MM.1S (cell line): Measurements from ENCODE around the gene ZBED5.

Experiments
- DNase-seq: peaks from one replicate; pipeline ENCODE4 v3.0.0-alpha.2; 2015
- H2AFZ ChIP-seq: fragments of 300-600 bp; sonication (generic); 2 replicates; pipeline ENCODE4 v1.6.0; 2016; ENCODE audit warnings: antibody characterized with exemption, low read length
- H3F3A ChIP-seq: fragments of 300-600 bp; sonication (generic); 2 replicates; pipeline ENCODE4 v1.6.1; 2016; ENCODE audit warnings: mild to moderate bottlenecking, antibody characterized with exemption, low read length, moderate library complexity, mixed read lengths; ENCODE audit not compliant: insufficient read depth
- H3K27ac ChIP-seq: fragments of 300-600 bp; sonication (generic); 2 replicates; pipeline ENCODE4 v1.5.1; 2016; ENCODE audit warnings: mild to moderate bottlenecking, low read length
- H3K27me3 ChIP-seq: fragments of 300-600 bp; sonication (generic); replicated peaks from 2 replicates; pipeline ENCODE4 v1.6.0; 2016; ENCODE audit warnings: low read length; ENCODE audit not compliant: insufficient read depth
- H3K36me3 ChIP-seq: fragments of 300-600 bp; sonication (generic); replicated peaks from 2 replicates; pipeline ENCODE4 v1.6.1; 2016; ENCODE audit warnings: mild to moderate bottlenecking, low read length, mixed read lengths; ENCODE audit not compliant: insufficient read depth
- H3K4me1 ChIP-seq: fragments of 300-600 bp; sonication (generic); 2 replicates; pipeline ENCODE4 v1.6.1; 2016; ENCODE audit warnings: low read length, mixed read lengths
- H3K4me2 ChIP-seq: fragments of 300-600 bp; sonication (generic); 2 replicates; pipeline ENCODE4 v1.6.0; 2016; ENCODE audit warnings: low read depth, low read length
- H3K4me3 ChIP-seq: fragments of 300-600 bp; sonication (generic); 2 replicates; pipeline ENCODE4 v1.5.1; 2016; ENCODE audit warnings: low read length, mixed read lengths
- H3K79me2 ChIP-seq: fragments of 300-600 bp; sonication (generic); 2 replicates; pipeline ENCODE4 v1.6.1; 2016; ENCODE audit warnings: mixed run types, low read length, mixed read lengths
- H3K9ac ChIP-seq: fragments of 300-600 bp; sonication (generic); 2 replicates; pipeline ENCODE4 v1.6.1; 2016; ENCODE audit warnings: low read length, mixed read lengths
- H3K9me2 ChIP-seq: fragments of 300-600 bp; sonication (generic); replicated peaks from 2 replicates; pipeline ENCODE4 v1.6.1; 2016; ENCODE audit warnings: mild to moderate bottlenecking, low read length, mixed read lengths; ENCODE audit not compliant: insufficient read depth
- H3K9me3 ChIP-seq: fragments of 300-600 bp; sonication (generic); replicated peaks from 2 replicates; pipeline ENCODE4 v1.6.1; 2016; ENCODE audit warnings: mild to moderate bottlenecking, low read length, mixed read lengths; ENCODE audit not compliant: insufficient read depth
- H4K20me1 ChIP-seq: fragments of 300-600 bp; sonication (generic); 2 replicates; pipeline ENCODE4 v1.6.1; 2016; ENCODE audit warnings: mild to moderate bottlenecking, low read length, moderate library complexity, mixed read lengths; ENCODE audit not compliant: insufficient read depth
- EZH2 ChIP-seq: fragments of 300-600 bp; sonication (generic); optimal IDR thresholded peaks from 2 replicates; pipeline ENCODE3; 2017; ENCODE audit warnings: low read depth, mild to moderate bottlenecking, antibody characterized with exemption, low read length, mixed read lengths
- EZH2phosphoT487 ChIP-seq: fragments of 300-600 bp; sonication (generic); IDR thresholded peaks from 2 replicates; pipeline ENCODE4 v1.6.1; 2018; ENCODE audit warnings: antibody characterized with exemption, low read length
- TF ChIP-seq, protein P1 (sequence below): fragments of 300-600 bp; sonication (generic); IDR thresholded peaks from 2 replicates; pipeline ENCODE4 v1.5.1; 2016; ENCODE audit warnings: antibody characterized with exemption, low read length, mixed read lengths

ZBED5 gene

DNA sequence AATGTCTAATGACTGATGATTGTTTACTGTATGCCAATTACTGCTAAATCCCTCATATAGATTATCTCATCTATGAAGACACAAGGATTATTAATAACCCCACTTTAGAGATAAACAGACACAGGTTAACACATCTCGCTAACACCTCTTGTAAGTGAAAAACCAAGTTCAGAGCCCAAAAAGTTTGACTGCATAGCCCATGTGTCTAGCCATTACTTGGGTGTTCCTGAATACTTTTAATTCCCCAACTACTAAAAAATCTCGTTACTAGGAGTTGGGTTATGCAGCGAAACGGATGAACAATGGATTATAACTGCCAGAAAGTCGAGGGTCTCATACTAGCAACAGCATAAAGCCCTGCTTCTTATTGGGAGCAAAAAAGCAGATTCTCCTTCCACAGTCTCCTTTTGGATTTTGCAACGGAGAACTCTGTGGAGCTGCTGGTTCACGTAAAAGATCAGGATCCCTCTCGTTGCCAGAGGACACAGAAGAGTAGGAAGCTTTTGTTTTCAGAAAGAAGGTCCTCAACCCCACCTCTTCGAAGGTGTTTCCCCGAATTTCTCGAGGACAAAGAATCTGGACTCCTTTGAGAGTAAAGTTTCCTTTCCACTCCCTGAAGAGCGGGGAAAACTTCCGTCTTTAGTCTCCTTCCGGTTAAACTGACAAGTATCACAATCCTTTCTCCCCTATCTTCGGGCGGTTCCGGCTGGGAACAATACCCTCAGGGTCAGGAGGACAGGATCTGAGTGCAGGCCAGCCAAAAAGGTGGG lies 979 bp downstream of the ZBED5 start:
- Histone ChIP-seq H3F3A (peaks cover 13% of the 10 kb centered on the region), H3K36me3 (peaks cover 21% of the 10 kb centered on the region), H3K4me3 (peak overlapping the region; percentile 96), H2AFZ (peak overlapping the region; percentile 91), H3K27ac (peak overlapping the region; percentile 88), H3K4me2 (peak overlapping the region; percentile 81), H3K9ac (peak overlapping the region; percentile 90), H4K20me1 (no peaks in the 10 kb centered on the region), H3K79me2 (peaks cover 48% of the 10 kb centered on the region), H3K27me3 (no peaks in the 10 kb centered on the region), H3K4me1 (peaks cover 8% of the 10 kb centered on the region; the same call in 1 of the 2 replicates), H3K9me2 (no peaks in the 10 kb centered on the region), H3K9me3 (no peaks in the 10 kb centered on the region)
- TF ChIP-seq EZH2phosphoT487 = no peak
- peak; percentile 34 for DNase-seq

- DNase-seq = no peak
- Histone ChIP-seq H3K9ac (no peak overlapping the region), H4K20me1 (no peaks in the 10 kb centered on the region), H3K27me3 (no peaks in the 10 kb centered on the region), H3K27ac (no peak overlapping the region), H3K9me3 (no peaks in the 10 kb centered on the region), H3K9me2 (no peaks in the 10 kb centered on the region), H3K36me3 (peaks cover 21% of the 10 kb centered on the region), H3K4me3 (no peak overlapping the region), H3K4me2 (no peak overlapping the region), H3F3A (peaks cover 13% of the 10 kb centered on the region), H3K4me1 (peaks cover 8% of the 10 kb centered on the region; the same call in 1 of the 2 replicates), H2AFZ (no peak overlapping the region), H3K79me2 (peaks cover 47% of the 10 kb centered on the region)
- no peak for TF ChIP-seq EZH2
These were observed 2.6 kb downstream of the ZBED5 start for GRCh38 chr11:10855295-10855694.

DNA sequence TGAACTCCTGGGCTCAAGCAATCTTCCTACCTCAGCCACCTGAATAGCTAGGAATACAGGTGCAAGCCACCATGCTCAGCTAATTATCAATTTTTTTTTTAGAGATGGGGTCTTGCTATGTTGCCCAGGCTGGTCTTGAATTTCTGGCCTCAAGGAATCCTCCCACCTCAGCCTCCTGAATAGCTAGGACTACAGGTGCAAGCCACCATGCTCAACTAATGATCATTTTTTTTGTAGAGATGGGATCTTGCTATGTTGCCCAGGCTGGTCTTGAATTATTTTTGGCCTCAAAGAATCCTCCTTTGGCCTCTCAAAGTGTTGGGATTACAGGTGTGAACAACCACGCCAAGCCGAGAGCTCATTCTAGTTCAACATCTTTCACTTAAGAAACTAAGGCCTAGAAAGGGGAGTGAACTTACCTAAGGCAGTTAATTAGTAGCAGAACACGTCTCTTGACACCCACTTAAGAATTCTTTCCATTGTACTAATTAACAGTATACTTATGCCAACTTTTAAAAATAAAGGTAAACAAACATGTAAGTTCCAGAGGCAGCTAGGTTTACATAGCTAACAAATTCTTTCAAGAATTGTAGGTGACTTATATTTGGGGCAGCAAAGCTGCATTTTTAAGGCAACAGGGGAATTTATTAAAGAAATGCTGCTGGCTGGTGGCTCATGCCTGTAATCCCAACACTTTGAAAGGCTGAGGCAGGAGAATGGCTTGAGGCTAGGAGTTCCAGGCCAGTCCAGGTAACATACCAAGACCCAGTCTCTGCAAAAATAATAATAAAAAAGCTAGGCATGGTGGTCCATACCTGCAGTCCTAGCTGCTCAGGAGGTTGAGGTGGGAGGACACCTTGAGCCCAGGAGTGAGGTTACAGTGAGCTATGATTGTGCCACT lies 9.6 kb downstream of the ZBED5 start:
- H3K9me2 ChIP-seq = no peaks in the 10 kb centered on the region
- TF ChIP-seq EZH2 = no peak
- TF ChIP-seq EZH2phosphoT487 = no peak
- TF ChIP-seq, protein P1, sequence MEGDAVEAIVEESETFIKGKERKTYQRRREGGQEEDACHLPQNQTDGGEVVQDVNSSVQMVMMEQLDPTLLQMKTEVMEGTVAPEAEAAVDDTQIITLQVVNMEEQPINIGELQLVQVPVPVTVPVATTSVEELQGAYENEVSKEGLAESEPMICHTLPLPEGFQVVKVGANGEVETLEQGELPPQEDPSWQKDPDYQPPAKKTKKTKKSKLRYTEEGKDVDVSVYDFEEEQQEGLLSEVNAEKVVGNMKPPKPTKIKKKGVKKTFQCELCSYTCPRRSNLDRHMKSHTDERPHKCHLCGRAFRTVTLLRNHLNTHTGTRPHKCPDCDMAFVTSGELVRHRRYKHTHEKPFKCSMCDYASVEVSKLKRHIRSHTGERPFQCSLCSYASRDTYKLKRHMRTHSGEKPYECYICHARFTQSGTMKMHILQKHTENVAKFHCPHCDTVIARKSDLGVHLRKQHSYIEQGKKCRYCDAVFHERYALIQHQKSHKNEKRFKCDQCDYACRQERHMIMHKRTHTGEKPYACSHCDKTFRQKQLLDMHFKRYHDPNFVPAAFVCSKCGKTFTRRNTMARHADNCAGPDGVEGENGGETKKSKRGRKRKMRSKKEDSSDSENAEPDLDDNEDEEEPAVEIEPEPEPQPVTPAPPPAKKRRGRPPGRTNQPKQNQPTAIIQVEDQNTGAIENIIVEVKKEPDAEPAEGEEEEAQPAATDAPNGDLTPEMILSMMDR = no peak
- H3K79me2 ChIP-seq = no peaks in the 10 kb centered on the region
- H3K36me3 ChIP-seq = no peaks in the 10 kb centered on the region
- no peaks in the 10 kb centered on the region for H3K9me3 ChIP-seq
- no peak overlapping the region for H3K4me2 ChIP-seq
- no peak for DNase-seq
- H3F3A ChIP-seq = no peaks in the 10 kb centered on the region
- H2AFZ ChIP-seq = no peak overlapping the region
- H4K20me1 ChIP-seq = no peaks in the 10 kb centered on the region
- no peak overlapping the region for H3K27ac ChIP-seq
- no peak overlapping the region for H3K9ac ChIP-seq
- no peak overlapping the region for H3K4me3 ChIP-seq
- no peaks in the 10 kb centered on the region for H3K4me1 ChIP-seq
- H3K27me3 ChIP-seq = no peaks in the 10 kb centered on the region

DNA sequence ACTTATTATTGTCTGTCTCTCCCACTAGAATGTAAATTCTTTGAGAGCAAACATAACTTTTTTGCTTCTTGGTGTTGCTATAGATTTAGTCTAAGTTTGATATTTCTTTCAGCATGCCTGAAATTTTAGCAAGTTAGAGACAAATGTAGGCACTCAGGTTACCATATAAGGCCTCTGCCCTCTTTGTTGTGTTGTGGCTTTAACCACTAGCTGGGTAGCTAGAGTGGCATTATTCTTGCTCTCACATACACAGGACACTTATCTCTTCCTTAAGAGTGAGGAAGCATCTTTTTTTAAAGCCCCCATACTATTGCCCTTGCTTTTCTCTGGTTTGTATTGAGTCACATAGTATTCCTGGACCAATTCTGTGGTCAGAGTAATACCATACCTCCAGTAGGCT lies 11.2 kb downstream of the ZBED5 start:
- no peak for DNase-seq
- H3K4me2 ChIP-seq = no peak overlapping the region
- no peaks in the 10 kb centered on the region for H4K20me1 ChIP-seq

More for the DNA sequence above, 11.2 kb downstream of the ZBED5 start:
- TF ChIP-seq EZH2 (no peak), EZH2phosphoT487 (no peak)
- TF ChIP-seq, protein P1 = no peak
- H3K36me3 ChIP-seq = no peaks in the 10 kb centered on the region
- no peaks in the 10 kb centered on the region for H3K79me2 ChIP-seq
- H3K9me2 ChIP-seq = no peaks in the 10 kb centered on the region
- no peak overlapping the region for H3K4me3 ChIP-seq
- H3K9me3 ChIP-seq = no peaks in the 10 kb centered on the region
- H3K9ac ChIP-seq = no peak overlapping the region
- H2AFZ ChIP-seq = no peak overlapping the region
- H3F3A ChIP-seq = no peaks in the 10 kb centered on the region
- no peaks in the 10 kb centered on the region for H3K27me3 ChIP-seq
- H3K27ac ChIP-seq = no peak overlapping the region
- H3K4me1 ChIP-seq = no peaks in the 10 kb centered on the region
